ENCODE measurements around the gene LRP4. TPM values are rescaled to one million over a fixed set of nuclear protein-coding genes. Genes with fewer than 3 reads are reported as not detected.

The LRP4 gene
- total and polyA plus RNA-seq, 2 of the 8 experiments (the other 6 are each of a cell fraction or from before 2014, with no cell fraction given), result 5.4 to 22.1 TPM

DNA sequence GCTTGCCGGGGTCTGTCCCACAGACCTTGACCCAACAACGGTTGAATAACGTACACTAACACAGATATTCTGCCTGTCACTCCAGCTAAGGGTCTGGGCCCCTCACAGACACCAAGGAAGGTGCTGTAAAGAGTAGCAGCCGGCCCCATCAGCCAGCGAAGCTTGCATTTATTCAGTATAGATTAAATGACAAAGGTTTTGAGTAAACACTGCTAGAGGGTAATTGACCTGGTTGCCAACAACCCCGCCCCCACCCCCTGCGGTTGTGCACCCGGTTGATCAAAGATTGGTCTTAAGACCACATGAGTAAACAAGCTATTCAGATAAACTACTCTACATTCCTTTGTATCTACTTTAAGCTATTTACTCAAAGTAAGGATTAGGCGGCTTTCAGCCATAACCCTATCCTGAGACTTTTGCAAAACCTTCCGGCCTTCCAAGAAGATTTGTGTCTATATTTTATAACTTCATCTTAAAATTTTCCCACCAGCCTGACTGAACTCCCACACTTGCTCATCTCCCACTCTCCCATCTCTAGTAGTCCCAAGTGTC, 67.4 kb downstream of the LRP4 start (continued):
- TF ChIP-seq, protein P1, sequence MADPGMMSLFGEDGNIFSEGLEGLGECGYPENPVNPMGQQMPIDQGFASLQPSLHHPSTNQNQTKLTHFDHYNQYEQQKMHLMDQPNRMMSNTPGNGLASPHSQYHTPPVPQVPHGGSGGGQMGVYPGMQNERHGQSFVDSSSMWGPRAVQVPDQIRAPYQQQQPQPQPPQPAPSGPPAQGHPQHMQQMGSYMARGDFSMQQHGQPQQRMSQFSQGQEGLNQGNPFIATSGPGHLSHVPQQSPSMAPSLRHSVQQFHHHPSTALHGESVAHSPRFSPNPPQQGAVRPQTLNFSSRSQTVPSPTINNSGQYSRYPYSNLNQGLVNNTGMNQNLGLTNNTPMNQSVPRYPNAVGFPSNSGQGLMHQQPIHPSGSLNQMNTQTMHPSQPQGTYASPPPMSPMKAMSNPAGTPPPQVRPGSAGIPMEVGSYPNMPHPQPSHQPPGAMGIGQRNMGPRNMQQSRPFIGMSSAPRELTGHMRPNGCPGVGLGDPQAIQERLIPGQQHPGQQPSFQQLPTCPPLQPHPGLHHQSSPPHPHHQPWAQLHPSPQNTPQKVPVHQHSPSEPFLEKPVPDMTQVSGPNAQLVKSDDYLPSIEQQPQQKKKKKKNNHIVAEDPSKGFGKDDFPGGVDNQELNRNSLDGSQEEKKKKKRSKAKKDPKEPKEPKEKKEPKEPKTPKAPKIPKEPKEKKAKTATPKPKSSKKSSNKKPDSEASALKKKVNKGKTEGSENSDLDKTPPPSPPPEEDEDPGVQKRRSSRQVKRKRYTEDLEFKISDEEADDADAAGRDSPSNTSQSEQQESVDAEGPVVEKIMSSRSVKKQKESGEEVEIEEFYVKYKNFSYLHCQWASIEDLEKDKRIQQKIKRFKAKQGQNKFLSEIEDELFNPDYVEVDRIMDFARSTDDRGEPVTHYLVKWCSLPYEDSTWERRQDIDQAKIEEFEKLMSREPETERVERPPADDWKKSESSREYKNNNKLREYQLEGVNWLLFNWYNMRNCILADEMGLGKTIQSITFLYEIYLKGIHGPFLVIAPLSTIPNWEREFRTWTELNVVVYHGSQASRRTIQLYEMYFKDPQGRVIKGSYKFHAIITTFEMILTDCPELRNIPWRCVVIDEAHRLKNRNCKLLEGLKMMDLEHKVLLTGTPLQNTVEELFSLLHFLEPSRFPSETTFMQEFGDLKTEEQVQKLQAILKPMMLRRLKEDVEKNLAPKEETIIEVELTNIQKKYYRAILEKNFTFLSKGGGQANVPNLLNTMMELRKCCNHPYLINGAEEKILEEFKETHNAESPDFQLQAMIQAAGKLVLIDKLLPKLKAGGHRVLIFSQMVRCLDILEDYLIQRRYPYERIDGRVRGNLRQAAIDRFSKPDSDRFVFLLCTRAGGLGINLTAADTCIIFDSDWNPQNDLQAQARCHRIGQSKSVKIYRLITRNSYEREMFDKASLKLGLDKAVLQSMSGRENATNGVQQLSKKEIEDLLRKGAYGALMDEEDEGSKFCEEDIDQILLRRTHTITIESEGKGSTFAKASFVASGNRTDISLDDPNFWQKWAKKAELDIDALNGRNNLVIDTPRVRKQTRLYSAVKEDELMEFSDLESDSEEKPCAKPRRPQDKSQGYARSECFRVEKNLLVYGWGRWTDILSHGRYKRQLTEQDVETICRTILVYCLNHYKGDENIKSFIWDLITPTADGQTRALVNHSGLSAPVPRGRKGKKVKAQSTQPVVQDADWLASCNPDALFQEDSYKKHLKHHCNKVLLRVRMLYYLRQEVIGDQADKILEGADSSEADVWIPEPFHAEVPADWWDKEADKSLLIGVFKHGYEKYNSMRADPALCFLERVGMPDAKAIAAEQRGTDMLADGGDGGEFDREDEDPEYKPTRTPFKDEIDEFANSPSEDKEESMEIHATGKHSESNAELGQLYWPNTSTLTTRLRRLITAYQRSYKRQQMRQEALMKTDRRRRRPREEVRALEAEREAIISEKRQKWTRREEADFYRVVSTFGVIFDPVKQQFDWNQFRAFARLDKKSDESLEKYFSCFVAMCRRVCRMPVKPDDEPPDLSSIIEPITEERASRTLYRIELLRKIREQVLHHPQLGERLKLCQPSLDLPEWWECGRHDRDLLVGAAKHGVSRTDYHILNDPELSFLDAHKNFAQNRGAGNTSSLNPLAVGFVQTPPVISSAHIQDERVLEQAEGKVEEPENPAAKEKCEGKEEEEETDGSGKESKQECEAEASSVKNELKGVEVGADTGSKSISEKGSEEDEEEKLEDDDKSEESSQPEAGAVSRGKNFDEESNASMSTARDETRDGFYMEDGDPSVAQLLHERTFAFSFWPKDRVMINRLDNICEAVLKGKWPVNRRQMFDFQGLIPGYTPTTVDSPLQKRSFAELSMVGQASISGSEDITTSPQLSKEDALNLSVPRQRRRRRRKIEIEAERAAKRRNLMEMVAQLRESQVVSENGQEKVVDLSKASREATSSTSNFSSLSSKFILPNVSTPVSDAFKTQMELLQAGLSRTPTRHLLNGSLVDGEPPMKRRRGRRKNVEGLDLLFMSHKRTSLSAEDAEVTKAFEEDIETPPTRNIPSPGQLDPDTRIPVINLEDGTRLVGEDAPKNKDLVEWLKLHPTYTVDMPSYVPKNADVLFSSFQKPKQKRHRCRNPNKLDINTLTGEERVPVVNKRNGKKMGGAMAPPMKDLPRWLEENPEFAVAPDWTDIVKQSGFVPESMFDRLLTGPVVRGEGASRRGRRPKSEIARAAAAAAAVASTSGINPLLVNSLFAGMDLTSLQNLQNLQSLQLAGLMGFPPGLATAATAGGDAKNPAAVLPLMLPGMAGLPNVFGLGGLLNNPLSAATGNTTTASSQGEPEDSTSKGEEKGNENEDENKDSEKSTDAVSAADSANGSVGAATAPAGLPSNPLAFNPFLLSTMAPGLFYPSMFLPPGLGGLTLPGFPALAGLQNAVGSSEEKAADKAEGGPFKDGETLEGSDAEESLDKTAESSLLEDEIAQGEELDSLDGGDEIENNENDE (IDR thresholded peaks at IDR 0.05; ENCODE audit: insufficient replicate concordance, low read length), result no peak
- TF ChIP-seq TCF12 (IDR thresholded peaks at IDR 0.05; ENCODE audit: low read depth, low read length), result no peak
